A549 (cell line): ENCODE data around the gene SSH2. TPM values are rescaled to one million over a fixed set of nuclear protein-coding genes. Genes with fewer than 3 reads are reported as not detected.

ENCODE experiments used
- ATAC-seq, 2 experiments: fragments of 200-7000 bp in 1 of 2; fragments of >200 bp in 1 of 2; cut with Nextera tagmentation in 1 of 2; cut with Tn5 transposase in 1 of 2; 3 replicates each; pipeline versions ENCODE4 v1.8.0 to v1.9.1; 2018 to 2020; ENCODE audit warnings: mild to moderate bottlenecking in 1 of 2, moderate library complexity in 1 of 2
- CTCF ChIA-PET: fragments of 300-600 bp; sonication (Branson Sonifier 250); formaldehyde crosslinking; extraction: SDS; loops from one replicate; lab custom pipeline; 2021; ENCODE audit warnings: antibody characterized with exemption, inconsistent platforms; lab: Yijun Ruan, JAX
- POLR2A ChIA-PET: fragments of 350-600 bp; formaldehyde crosslinking; extraction: SDS; loops from one replicate; lab custom pipeline; 2021; ENCODE audit warnings: antibody characterized with exemption, inconsistent platforms; lab: Yijun Ruan, JAX
- DNase-seq, 2 experiments: peaks; one replicate each; pipeline versions ENCODE4 v3.0.0 to v3.0.0-alpha.2; 2011 to 2016; ENCODE audit warnings: low read depth in 1 of 2, low spot score in 1 of 2
- FAIRE-seq: peaks from 2 replicates; lab custom pipeline; 2011; peaks lifted over from hg19 to GRCh38; lab: Jason Lieb, UNC
- H3K27ac ChIP-seq, 2 experiments: fragments of >200 bp; sonication (Bioruptor Twin); formaldehyde crosslinking; 3 replicates each; pipeline ENCODE4 v1.5.1; 2016 to 2017
- H3K4me1 ChIP-seq: fragments of >200 bp; sonication (Bioruptor Twin); formaldehyde crosslinking; 3 replicates; pipeline ENCODE4 v1.6.1; 2016
- H3K4me2 ChIP-seq: fragments of >200 bp; sonication (Bioruptor Twin); formaldehyde crosslinking; 3 replicates; pipeline ENCODE4 v1.6.1; 2016
- H3K4me3 ChIP-seq: fragments of >200 bp; sonication (Bioruptor Twin); formaldehyde crosslinking; 3 replicates; pipeline ENCODE4 v1.5.1; 2016
- H3K9me3 ChIP-seq: fragments of >200 bp; sonication (Bioruptor Twin); formaldehyde crosslinking; 3 replicates; pipeline ENCODE4 v1.6.1; 2016
- CBX2 ChIP-seq: fragments of 200-600 bp; sonication (generic); IDR thresholded peaks from 2 replicates; pipeline ENCODE4 v1.6.1; 2016; ENCODE audit warnings: low read depth, mild to moderate bottlenecking, borderline replicate concordance
- CEBPB ChIP-seq, 2 experiments: fragments of >200 bp in 1 of 2; sonication (Bioruptor Twin) in 1 of 2; formaldehyde crosslinking in 1 of 2; IDR thresholded peaks; 2 replicates each; pipeline ENCODE4 v1.6.1; 2012 to 2016
- CHD4 ChIP-seq: fragments of 200-600 bp; sonication (generic); IDR thresholded peaks from 2 replicates; pipeline ENCODE4 v1.6.1; 2016; ENCODE audit warnings: antibody characterized with exemption, mild to moderate bottlenecking, borderline replicate concordance
- EHMT2 ChIP-seq: fragments of 200-600 bp; sonication (generic); IDR thresholded peaks from 2 replicates; pipeline ENCODE4 v1.6.1; 2016; ENCODE audit warnings: antibody characterized with exemption, low read depth, mild to moderate bottlenecking, moderate library complexity
- EP300 ChIP-seq, 2 experiments: fragments of >200 bp; sonication (Bioruptor Twin); formaldehyde crosslinking; IDR thresholded peaks; 2 replicates in 1 of 2; 3 replicates in 1 of 2; pipeline ENCODE4 v1.6.1; 2016 to 2017
- FOXS1 ChIP-seq: fragments of 250-450 bp; sonication (Bioruptor Pico); IDR thresholded peaks from 2 replicates; pipeline ENCODE4 v1.5.0; 2020; ENCODE audit warnings: mild to moderate bottlenecking, moderate library complexity
- HOXB5 ChIP-seq: fragments of 250-450 bp; sonication (Bioruptor Pico); IDR thresholded peaks from 2 replicates; pipeline ENCODE4 v1.5.0; 2020; ENCODE audit warnings: mild to moderate bottlenecking, moderate library complexity
- JUNB ChIP-seq: fragments of >200 bp; sonication (Bioruptor Twin); formaldehyde crosslinking; IDR thresholded peaks from 2 replicates; pipeline ENCODE4 v1.6.1; 2016
- KDM1A ChIP-seq: fragments of 200-600 bp; sonication (generic); IDR thresholded peaks from 2 replicates; pipeline ENCODE4 v1.6.1; 2016; ENCODE audit warnings: low read depth, mild to moderate bottlenecking
- KDM5A ChIP-seq: fragments of 200-600 bp; sonication (generic); IDR thresholded peaks from 2 replicates; pipeline ENCODE4 v1.6.1; 2016; ENCODE audit warnings: antibody characterized with exemption, mild to moderate bottlenecking
- MAFK ChIP-seq: fragments of 450-650 bp; IDR thresholded peaks from 2 replicates; pipeline ENCODE4 v1.6.1; 2014; ENCODE audit not compliant: partially characterized antibody
- NFE2L2 ChIP-seq: fragments of 150-350 bp; conservative IDR thresholded peaks from 2 replicates; pipeline ENCODE4 v1.6.1; 2014; ENCODE audit warnings: low read length
- NR3C1 ChIP-seq: fragments of >200 bp; sonication (Bioruptor Twin); formaldehyde crosslinking; IDR thresholded peaks from 3 replicates; pipeline ENCODE4 v1.6.1; 2017
- PHF8 ChIP-seq: fragments of 200-600 bp; sonication (generic); IDR thresholded peaks from 2 replicates; pipeline ENCODE4 v1.6.1; 2016; ENCODE audit warnings: low read depth, mild to moderate bottlenecking, antibody characterized with exemption, moderate library complexity, borderline replicate concordance
- RCOR1 ChIP-seq: fragments of 150-350 bp; IDR thresholded peaks from 2 replicates; pipeline ENCODE4 v1.6.1; 2014; ENCODE audit warnings: antibody characterized with exemption, low read length, low read depth
- RFX5 ChIP-seq: fragments of 450-650 bp; IDR thresholded peaks from 2 replicates; pipeline ENCODE4 v1.7.1; 2014; ENCODE audit warnings: antibody characterized with exemption, mild to moderate bottlenecking, moderate library complexity
- SMC3 ChIP-seq: fragments of >200 bp; sonication (Bioruptor Twin); formaldehyde crosslinking; IDR thresholded peaks from 3 replicates; pipeline ENCODE4 v1.6.1; 2018; ENCODE audit warnings: inconsistent platforms
- TP53 ChIP-seq: fragments of 250-450 bp; sonication (Bioruptor Pico); IDR thresholded peaks from 2 replicates; pipeline ENCODE4 v1.5.0; 2021; ENCODE audit warnings: mild to moderate bottlenecking, moderate library complexity
- ZC3H11A ChIP-seq: fragments of 450-650 bp; IDR thresholded peaks from 2 replicates; pipeline ENCODE4 v1.6.1; 2014; ENCODE audit warnings: antibody characterized with exemption, mild to moderate bottlenecking
- ZFP36 ChIP-seq: fragments of 450-650 bp; IDR thresholded peaks from 2 replicates; pipeline ENCODE4 v1.6.1; 2014; ENCODE audit warnings: borderline replicate concordance; ENCODE audit not compliant: partially characterized antibody
- polyA plus RNA-seq, 4 experiments: library from polyadenylated mRNA; depleted of rRNA in 3 of 4; stranded (reverse); fragments of >200 nt; fragmentation: RNase III in 1 of 4; extraction: RNeasy Plus Mini Kit Qiagen cat#74134 plus additional on column Dnase treatment in 1 of 4; gene quantifications; 2 replicates in 3 of 4; 3 replicates in 1 of 4; pipeline ENCODE4 v1.2.3, GENCODE V29; 2011 to 2017
- TF ChIP-seq, protein P1 (sequence below): fragments of 200-600 bp; sonication (generic); IDR thresholded peaks from 2 replicates; pipeline ENCODE4 v1.6.1; 2016; ENCODE audit warnings: antibody characterized with exemption, mild to moderate bottlenecking, moderate library complexity
- TF ChIP-seq, protein P2 (sequence below): fragments of 450-650 bp; IDR thresholded peaks from 2 replicates; pipeline ENCODE4 v1.6.1; 2014; ENCODE audit warnings: antibody characterized with exemption
- TF ChIP-seq, protein P3 (sequence below): IDR thresholded peaks from 2 replicates; pipeline ENCODE4 v1.6.1; 2012

The SSH2 gene
- polyA plus RNA-seq, 2 of the 4 experiments (the other 2 are of a cell fraction) = 20.7 to 24.5 TPM

DNA sequence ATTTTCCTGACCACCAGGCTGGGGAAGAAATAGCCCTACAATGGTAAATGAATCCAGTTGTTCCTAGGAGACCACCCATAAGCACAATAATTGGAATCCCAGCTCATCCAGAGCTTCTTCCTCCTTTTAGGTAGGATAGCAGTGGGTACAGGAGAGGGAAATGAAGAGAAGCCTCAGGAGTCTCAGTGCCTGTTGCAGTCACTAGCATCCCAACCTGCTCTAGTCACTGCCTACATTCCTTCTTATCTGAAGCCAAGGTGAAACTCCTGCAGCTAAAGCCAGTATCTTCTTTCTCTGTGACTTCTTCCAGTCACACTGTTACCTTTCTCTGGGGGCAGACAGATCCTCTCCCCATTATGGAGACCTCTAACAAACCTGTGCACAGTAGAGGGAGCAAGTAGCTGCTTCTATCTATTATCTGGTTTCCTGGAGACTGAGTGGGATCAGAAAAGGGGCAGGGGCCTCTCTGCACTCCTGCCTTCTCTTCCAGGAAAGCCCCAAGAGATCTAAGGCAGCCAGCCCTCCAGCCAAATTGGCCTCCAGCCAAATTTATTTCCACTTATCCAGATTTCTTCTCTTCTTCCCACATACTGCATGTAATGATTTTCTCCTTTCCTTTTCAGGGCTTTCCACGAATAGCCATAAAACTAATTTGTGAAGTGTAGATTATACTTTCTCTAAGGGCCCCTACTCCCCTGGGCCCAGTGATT lies 85.5 kb downstream of the SSH2 start (continued):
- TF ChIP-seq, protein P1, sequence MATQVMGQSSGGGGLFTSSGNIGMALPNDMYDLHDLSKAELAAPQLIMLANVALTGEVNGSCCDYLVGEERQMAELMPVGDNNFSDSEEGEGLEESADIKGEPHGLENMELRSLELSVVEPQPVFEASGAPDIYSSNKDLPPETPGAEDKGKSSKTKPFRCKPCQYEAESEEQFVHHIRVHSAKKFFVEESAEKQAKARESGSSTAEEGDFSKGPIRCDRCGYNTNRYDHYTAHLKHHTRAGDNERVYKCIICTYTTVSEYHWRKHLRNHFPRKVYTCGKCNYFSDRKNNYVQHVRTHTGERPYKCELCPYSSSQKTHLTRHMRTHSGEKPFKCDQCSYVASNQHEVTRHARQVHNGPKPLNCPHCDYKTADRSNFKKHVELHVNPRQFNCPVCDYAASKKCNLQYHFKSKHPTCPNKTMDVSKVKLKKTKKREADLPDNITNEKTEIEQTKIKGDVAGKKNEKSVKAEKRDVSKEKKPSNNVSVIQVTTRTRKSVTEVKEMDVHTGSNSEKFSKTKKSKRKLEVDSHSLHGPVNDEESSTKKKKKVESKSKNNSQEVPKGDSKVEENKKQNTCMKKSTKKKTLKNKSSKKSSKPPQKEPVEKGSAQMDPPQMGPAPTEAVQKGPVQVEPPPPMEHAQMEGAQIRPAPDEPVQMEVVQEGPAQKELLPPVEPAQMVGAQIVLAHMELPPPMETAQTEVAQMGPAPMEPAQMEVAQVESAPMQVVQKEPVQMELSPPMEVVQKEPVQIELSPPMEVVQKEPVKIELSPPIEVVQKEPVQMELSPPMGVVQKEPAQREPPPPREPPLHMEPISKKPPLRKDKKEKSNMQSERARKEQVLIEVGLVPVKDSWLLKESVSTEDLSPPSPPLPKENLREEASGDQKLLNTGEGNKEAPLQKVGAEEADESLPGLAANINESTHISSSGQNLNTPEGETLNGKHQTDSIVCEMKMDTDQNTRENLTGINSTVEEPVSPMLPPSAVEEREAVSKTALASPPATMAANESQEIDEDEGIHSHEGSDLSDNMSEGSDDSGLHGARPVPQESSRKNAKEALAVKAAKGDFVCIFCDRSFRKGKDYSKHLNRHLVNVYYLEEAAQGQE = no peak
- no peak for TF ChIP-seq KDM1A
- TF ChIP-seq, protein P2, sequence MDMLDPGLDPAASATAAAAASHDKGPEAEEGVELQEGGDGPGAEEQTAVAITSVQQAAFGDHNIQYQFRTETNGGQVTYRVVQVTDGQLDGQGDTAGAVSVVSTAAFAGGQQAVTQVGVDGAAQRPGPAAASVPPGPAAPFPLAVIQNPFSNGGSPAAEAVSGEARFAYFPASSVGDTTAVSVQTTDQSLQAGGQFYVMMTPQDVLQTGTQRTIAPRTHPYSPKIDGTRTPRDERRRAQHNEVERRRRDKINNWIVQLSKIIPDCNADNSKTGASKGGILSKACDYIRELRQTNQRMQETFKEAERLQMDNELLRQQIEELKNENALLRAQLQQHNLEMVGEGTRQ = no peak
- no peak for TF ChIP-seq TP53 (CRISPR knock-in tag)
- no peak for TF ChIP-seq CHD4
- no peak for TF ChIP-seq ZC3H11A
- TF ChIP-seq, all 56 proteins: peak for 0

DNA sequence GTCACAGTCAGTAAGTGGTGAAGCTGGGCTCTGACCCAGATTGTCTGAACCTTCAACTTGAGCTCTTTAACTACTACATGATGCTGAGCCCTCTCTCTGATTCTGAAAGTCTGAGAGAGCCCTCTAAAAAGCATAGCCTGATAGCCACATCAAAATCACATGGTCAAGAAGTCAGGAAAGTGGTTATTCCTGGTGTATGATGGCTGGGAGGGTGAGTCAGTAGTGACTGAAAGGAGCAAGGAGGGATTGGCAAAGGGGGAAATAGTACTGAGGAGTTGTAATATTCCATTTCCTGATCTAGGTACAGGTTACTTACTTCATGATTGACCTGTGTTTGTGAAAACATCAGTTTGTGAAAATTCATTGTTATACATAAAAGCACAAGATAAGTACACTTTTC lies 89.1 kb downstream of the SSH2 start:
- peak; percentile 13 for FAIRE-seq
- ATAC-seq = peak; percentile 23 to 41; a peak in 2 of 6 replicates
- DNase-seq = no peak
- H3K4me1 ChIP-seq = peaks cover 17% of the 10 kb centered on the region; the same call in 2 of the 3 replicates
- no peak overlapping the region for H3K27ac ChIP-seq
- no peaks in the 10 kb centered on the region for H3K9me3 ChIP-seq
- ChIA-PET CTCF (interaction anchor here (0.9 to 2.3 kb wide), 6 partner anchors 9 to 270 kb away, joined by 3 to 8 read pairs (median 3); no protein-coding TSS in a partner anchor), POLR2A (no interaction called here)
- no peak overlapping the region for H3K4me3 ChIP-seq
- TF ChIP-seq HOXB5 (CRISPR knock-in tag) = no peak
- TF ChIP-seq FOXS1 = no peak
- TF ChIP-seq NFE2L2 = no peak
- TF ChIP-seq EHMT2 = no peak
- no peak for TF ChIP-seq RFX5
- TF ChIP-seq EP300 (IDR thresholded peaks at IDR 0.05) = no peak
- TF ChIP-seq SMC3 = no peak
- TF ChIP-seq ZFP36 = no peak
- no peak for TF ChIP-seq CEBPB (IDR thresholded peaks at IDR 0.05)
- no peak for TF ChIP-seq NR3C1
- TF ChIP-seq PHF8 = no peak
- TF ChIP-seq MAFK = no peak
- TF ChIP-seq RCOR1 = no peak
- TF ChIP-seq, protein P3, sequence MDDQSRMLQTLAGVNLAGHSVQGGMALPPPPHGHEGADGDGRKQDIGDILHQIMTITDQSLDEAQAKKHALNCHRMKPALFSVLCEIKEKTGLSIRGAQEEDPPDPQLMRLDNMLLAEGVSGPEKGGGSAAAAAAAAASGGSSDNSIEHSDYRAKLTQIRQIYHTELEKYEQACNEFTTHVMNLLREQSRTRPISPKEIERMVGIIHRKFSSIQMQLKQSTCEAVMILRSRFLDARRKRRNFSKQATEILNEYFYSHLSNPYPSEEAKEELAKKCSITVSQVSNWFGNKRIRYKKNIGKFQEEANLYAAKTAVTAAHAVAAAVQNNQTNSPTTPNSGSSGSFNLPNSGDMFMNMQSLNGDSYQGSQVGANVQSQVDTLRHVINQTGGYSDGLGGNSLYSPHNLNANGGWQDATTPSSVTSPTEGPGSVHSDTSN = no peak
- no peak for TF ChIP-seq KDM5A
- TF ChIP-seq JUNB = no peak
- no peak for TF ChIP-seq CBX2
- no peak for TF ChIP-seq KDM1A
- no peak overlapping the region for H3K4me2 ChIP-seq
